Esophagus muscularis mucosa (tissue), 4 donors: Measurements from ENCODE around the gene DAPK2. TPM values are rescaled to one million over a fixed set of nuclear protein-coding genes. Genes with fewer than 3 reads are reported as not detected.

Experiments
- DNase-seq: peaks from one replicate; pipeline ENCODE4 v3.0.0-alpha.2; 2017; ENCODE audit errors: extremely low spot score
- H3K27ac ChIP-seq, 4 donors: fragments of 200-600 bp; sonication (generic); replicated peaks in 1 of 4; 1 replicate in 3 of 4; 2 replicates in 1 of 4; pipeline ENCODE4 v1.5.1; 2016 to 2019; ENCODE audit warnings: mild to moderate bottlenecking in 1 of 4
- H3K27me3 ChIP-seq, 4 donors: fragments of 200-600 bp; sonication (generic); one replicate each; pipeline versions ENCODE4 v1.5.1 to v1.6.0; 2016 to 2019
- H3K36me3 ChIP-seq, 4 donors: fragments of 200-600 bp; sonication (generic); one replicate each; pipeline ENCODE4 v1.5.1; 2016 to 2019
- H3K4me1 ChIP-seq, 4 donors: fragments of 200-600 bp; sonication (generic); one replicate each; pipeline ENCODE4 v1.5.1; 2016 to 2019
- H3K4me3 ChIP-seq, 4 donors: fragments of 200-600 bp; sonication (generic); 1 replicate in 2 of 4; 2 replicates in 2 of 4; pipeline ENCODE4 v1.5.1; 2016 to 2019; ENCODE audit warnings: mild to moderate bottlenecking in 4 of 4, moderate library complexity in 1 of 4
- H3K9me3 ChIP-seq, 4 donors: fragments of 200-600 bp; sonication (generic); 1 replicate in 3 of 4; 2 replicates in 1 of 4; pipeline ENCODE4 v1.5.1; 2016 to 2019
- CTCF ChIP-seq, 3 experiments: fragments of 200-600 bp in 2 of 3; fragments of 450-650 bp in 1 of 3; sonication (generic) in 2 of 3; IDR thresholded peaks; one replicate each; pipeline ENCODE4 v1.5.1; 2017 to 2019; ENCODE audit warnings: antibody characterized with exemption in 3 of 3, mild to moderate bottlenecking in 2 of 3, moderate library complexity in 1 of 3
- EP300 ChIP-seq: sonication (generic); formaldehyde crosslinking; IDR thresholded peaks from one replicate; pipeline ENCODE4 v1.6.1; 2017; ENCODE audit warnings: antibody characterized with exemption
- POLR2A ChIP-seq: fragments of 450-650 bp; IDR thresholded peaks from one replicate; pipeline ENCODE4 v1.6.1; 2017; ENCODE audit warnings: antibody characterized with exemption, moderate library complexity, mild to moderate bottlenecking, low read depth
- POLR2AphosphoS5 ChIP-seq, 2 donors: sonication (generic); formaldehyde crosslinking; IDR thresholded peaks; one replicate each; pipeline ENCODE4 v1.6.1; 2017; ENCODE audit warnings: antibody characterized with exemption in 2 of 2
- WGBS: methylation state at CpG from one replicate; pipeline ENCODE4 v1.1.5; 2018; 5-methylcytosine and 5-hydroxymethylcytosine counted together
- intact Hi-C: fragments of 100-400 bp; cut with DNase I; formaldehyde crosslinking; loops from one replicate; pipeline ENCODE4 v1.15.1; 2023
- total RNA-seq, 4 donors: library from RNA; depleted of rRNA; stranded (reverse); fragments of >200 nt; gene quantifications; one replicate each; pipeline versions ENCODE4 v1.1.0 to v1.2.1, GENCODE V29; 2016

The DAPK2 gene
- total RNA-seq, 4 donors from 2014 or later = 1.5 to 11.2 (median 7.3) TPM

DNA sequence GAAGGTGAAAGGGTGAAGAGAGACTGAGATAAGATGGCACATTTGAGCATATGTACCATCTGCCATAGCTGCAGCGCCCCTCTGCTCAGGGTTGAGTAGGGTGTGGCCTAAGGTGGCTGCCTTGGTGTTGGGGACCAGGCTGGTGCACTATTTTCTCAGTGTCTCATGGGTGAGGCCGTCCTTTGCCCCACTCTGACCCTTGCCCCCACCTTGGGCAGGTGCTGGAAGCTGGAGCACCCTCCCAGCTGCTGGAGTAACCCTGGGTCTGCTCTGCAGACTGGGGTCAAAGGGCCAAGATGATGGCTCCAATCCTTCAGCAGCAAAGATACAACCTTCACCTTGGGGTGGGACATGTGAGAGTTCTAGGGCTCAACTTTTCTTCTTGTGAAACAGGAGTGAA lies 69.2 kb downstream of the DAPK2 start:
- no peak for DNase-seq
- TF ChIP-seq POLR2A = no peak
- TF ChIP-seq EP300 = no peak
- TF ChIP-seq POLR2AphosphoS5 (IDR thresholded peaks at IDR 0.05) = no peak
- no peak for TF ChIP-seq CTCF (IDR thresholded peaks at IDR 0.05)
- no peaks in the 10 kb centered on the region for H3K9me3 ChIP-seq
- no peaks in the 10 kb centered on the region for H3K27me3 ChIP-seq
- intact Hi-C loops = no loop called here
- WGBS = 100% methylated on average over 1 of the region's 2 CpGs
- no peak overlapping the region for H3K4me3 ChIP-seq
- H3K27ac ChIP-seq = no peak overlapping the region
- H3K4me1 ChIP-seq = peaks cover 0 to 14% (median 0%) of the 10 kb centered on the region in 4 donors
- H3K36me3 ChIP-seq = no peaks in the 10 kb centered on the region

GRCh38 chr15:63974021-63974420 lies 72.3 kb downstream of the DAPK2 start:
- H3K27me3 ChIP-seq = no peaks in the 10 kb centered on the region
- intact Hi-C loops = no loop called here
- H3K4me3 ChIP-seq = no peak overlapping the region
- no peak for DNase-seq
- TF ChIP-seq POLR2A (no peak), EP300 (no peak), POLR2AphosphoS5 (IDR thresholded peaks at IDR 0.05) (no peak), CTCF (IDR thresholded peaks at IDR 0.05) (no peak)
- H3K27ac ChIP-seq = no peak overlapping the region
- no peaks in the 10 kb centered on the region for H3K36me3 ChIP-seq
- H3K9me3 ChIP-seq = no peaks in the 10 kb centered on the region
- peaks cover 7 to 44% (median 13%) of the 10 kb centered on the region in 4 donors for H3K4me1 ChIP-seq

- Histone ChIP-seq H3K27ac (no peak overlapping the region), H3K9me3 (no peaks in the 10 kb centered on the region), H3K4me1 (peaks cover 7 to 47% (median 13%) of the 10 kb centered on the region in 4 donors), H3K4me3 (no peak overlapping the region), H3K27me3 (no peaks in the 10 kb centered on the region), H3K36me3 (no peaks in the 10 kb centered on the region)
- WGBS = 71% methylated on average over 1 of the region's 2 CpGs
- no peak for DNase-seq
- TF ChIP-seq EP300 (no peak), CTCF (IDR thresholded peaks at IDR 0.05) (no peak), POLR2A (no peak), POLR2AphosphoS5 (IDR thresholded peaks at IDR 0.05) (no peak)
- intact Hi-C loops = no loop called here
Observed at GRCh38 chr15:63973212-63974009, 72.9 kb downstream of the DAPK2 start.

- H3K9me3 ChIP-seq = no peaks in the 10 kb centered on the region
- H3K27ac ChIP-seq = no peak overlapping the region
- no peaks in the 10 kb centered on the region for H3K27me3 ChIP-seq
- TF ChIP-seq CTCF (IDR thresholded peaks at IDR 0.05) (no peak), POLR2AphosphoS5 (IDR thresholded peaks at IDR 0.05) (no peak), POLR2A (no peak), EP300 (no peak)
- peaks cover 7 to 46% (median 13%) of the 10 kb centered on the region in 4 donors for H3K4me1 ChIP-seq
- H3K36me3 ChIP-seq = no peaks in the 10 kb centered on the region
- 75% methylated on average over 1 of the region's 1 CpG for WGBS
- no peak for DNase-seq
- no peak overlapping the region for H3K4me3 ChIP-seq
- intact Hi-C loops = no loop called here
Observed at GRCh38 chr15:63972801-63973200, 73.5 kb downstream of the DAPK2 start.

DNA sequence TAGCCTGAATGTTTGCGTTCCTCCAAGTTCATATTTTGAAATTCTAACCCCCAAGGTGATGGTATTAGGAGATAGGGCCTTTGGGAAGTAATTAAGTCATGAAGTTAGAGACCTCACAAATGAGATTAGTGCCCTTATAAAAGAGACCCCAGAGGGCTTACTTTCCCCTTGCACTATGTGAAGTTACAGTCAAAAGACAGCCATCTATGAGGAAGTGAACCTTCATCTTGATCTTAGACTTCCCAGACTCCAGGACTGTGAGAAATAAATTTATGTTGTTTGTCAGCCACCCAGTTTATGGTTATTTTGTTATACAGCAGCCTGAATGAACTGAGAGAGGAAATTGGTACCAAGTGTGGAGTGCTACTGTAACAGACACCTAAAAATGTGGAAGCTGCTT lies 74.4 kb downstream of the DAPK2 start:
- intact Hi-C loops = no loop called here

More for the DNA sequence above, 74.4 kb downstream of the DAPK2 start:
- no peak overlapping the region for H3K27ac ChIP-seq
- H3K4me3 ChIP-seq = no peak overlapping the region
- WGBS = 100% methylated on average over 1 of the region's 1 CpG
- TF ChIP-seq POLR2AphosphoS5 (IDR thresholded peaks at IDR 0.05) (no peak), POLR2A (no peak), CTCF (IDR thresholded peaks at IDR 0.05) (no peak), EP300 (no peak)
- no peak for DNase-seq
- H3K27me3 ChIP-seq = no peaks in the 10 kb centered on the region
- H3K4me1 ChIP-seq = peaks cover 7 to 51% (median 13%) of the 10 kb centered on the region in 4 donors
- no peaks in the 10 kb centered on the region for H3K9me3 ChIP-seq
- no peaks in the 10 kb centered on the region for H3K36me3 ChIP-seq
